IPS-15b (cell line): ENCODE results near the gene CLOCK.

Source experiments
- H3K27me3 ChIP-seq: one replicate; pipeline ENCODE4 v1.6.1; 2013; ENCODE audit warnings: low read length; ENCODE audit not compliant: control insufficient read depth, insufficient read depth
- H3K36me3 ChIP-seq: one replicate; pipeline ENCODE4 v1.6.1; 2013; ENCODE audit warnings: low read length; ENCODE audit not compliant: control insufficient read depth, insufficient read depth
- H3K4me1 ChIP-seq: one replicate; pipeline ENCODE4 v1.6.1; 2013; ENCODE audit warnings: mild to moderate bottlenecking, low read length; ENCODE audit not compliant: control insufficient read depth, insufficient read depth
- H3K4me3 ChIP-seq: one replicate; pipeline ENCODE4 v1.5.1; 2013; ENCODE audit warnings: low read depth, low read length
- H3K9ac ChIP-seq: one replicate; pipeline ENCODE4 v1.6.1; 2013; ENCODE audit warnings: low read depth, mild to moderate bottlenecking, low read length
- H3K9me3 ChIP-seq: one replicate; pipeline ENCODE4 v1.6.1; 2013; ENCODE audit warnings: mild to moderate bottlenecking, low read length; ENCODE audit not compliant: control insufficient read depth, insufficient read depth

Gene CLOCK

DNA sequence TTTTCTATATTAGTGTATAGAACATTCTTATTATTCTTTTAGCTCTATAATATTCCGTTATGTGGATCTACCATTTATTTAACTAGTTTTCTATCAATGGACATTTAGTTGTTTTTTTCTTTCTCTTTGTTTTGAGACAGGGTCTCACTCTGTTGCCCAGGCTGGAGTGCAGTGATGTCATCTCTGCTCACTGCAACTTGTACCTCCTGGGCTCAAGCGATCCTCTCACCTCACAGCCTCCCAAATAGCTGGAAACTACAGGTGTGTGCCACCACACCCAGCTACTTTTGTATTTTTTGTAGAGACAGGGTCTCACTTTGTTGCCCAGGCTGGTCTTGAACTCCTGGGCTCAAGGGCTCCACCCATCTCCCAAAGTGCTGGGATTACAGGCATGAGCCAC is 140.2 kb downstream of the CLOCK start:
- Histone ChIP-seq H3K27me3 (no peaks in the 10 kb centered on the region), H3K4me3 (no peak overlapping the region), H3K9me3 (no peaks in the 10 kb centered on the region), H3K36me3 (peaks cover 1% of the 10 kb centered on the region), H3K9ac (no peak overlapping the region), H3K4me1 (peaks cover 4% of the 10 kb centered on the region)

DNA sequence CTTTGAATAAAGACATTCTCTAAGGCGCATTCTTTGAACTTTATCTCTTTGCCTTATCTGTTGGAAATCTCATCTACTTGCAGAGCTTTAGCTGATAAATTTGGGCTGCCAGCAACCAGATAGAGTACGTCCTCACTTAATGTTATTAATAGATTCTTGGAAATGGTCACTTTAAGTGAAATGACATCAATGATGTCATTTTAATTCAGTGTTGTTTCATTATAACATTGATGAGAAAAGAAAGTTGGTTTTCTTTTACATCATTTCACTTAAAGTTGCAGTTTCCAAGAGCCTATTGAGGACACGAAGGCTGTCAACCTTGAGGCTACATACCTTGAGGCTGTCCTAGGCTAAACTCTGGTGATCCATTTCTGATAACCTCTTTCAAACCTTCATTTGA is 141.6 kb downstream of the CLOCK start:
- Histone ChIP-seq H3K9ac (no peak overlapping the region), H3K4me3 (no peak overlapping the region), H3K4me1 (peaks cover 4% of the 10 kb centered on the region), H3K36me3 (no peaks in the 10 kb centered on the region), H3K9me3 (no peaks in the 10 kb centered on the region), H3K27me3 (no peaks in the 10 kb centered on the region)

DNA sequence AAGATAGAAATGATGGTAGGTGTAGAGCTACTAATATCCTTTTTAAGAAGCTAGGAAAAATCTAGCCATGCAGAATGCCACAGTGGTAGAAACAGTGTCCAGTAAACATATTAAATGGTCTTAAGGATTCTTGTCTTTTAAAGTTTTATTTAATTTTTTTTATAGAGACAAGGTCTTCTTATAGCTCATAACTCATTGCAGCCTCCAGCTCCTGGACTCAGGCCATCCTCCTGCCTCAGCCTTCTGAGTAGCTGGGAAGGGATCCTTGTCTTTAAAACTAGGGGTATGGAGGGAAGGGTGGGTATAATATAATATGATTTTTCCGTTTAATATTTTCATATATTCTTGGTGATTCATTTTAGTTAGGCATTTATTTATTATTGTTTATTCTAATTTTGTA is 147.1 kb downstream of the CLOCK start:
- H3K4me1 ChIP-seq: peaks cover 4% of the 10 kb centered on the region
- no peak overlapping the region for H3K9ac ChIP-seq
- peak overlapping the region; percentile 98 for H3K4me3 ChIP-seq
- no peaks in the 10 kb centered on the region for H3K9me3 ChIP-seq
- H3K27me3 ChIP-seq: no peaks in the 10 kb centered on the region
- peaks cover 2% of the 10 kb centered on the region for H3K36me3 ChIP-seq

DNA sequence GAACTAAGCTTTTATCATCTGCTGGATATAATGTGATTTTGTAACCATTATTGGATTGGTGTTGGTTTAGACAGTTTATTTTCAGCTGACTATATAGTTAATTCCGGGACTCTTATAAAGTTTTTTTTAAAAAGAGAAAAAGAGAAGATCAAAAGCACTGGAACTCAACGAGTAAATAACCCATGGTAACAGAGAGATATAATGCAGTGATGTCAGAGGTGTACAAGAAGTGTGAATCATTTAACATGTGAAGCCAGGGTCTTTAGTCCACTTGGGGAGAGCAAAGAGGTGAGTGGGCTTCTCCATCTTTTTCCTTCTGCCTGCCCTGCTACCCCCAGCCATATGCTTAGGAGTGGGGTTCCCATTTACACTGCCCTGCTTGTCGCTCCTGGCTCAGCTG is 147.7 kb downstream of the CLOCK start:
- Histone ChIP-seq H3K27me3 (no peaks in the 10 kb centered on the region), H3K4me3 (peak overlapping the region; percentile 98), H3K9me3 (no peaks in the 10 kb centered on the region), H3K9ac (no peak overlapping the region), H3K36me3 (peaks cover 2% of the 10 kb centered on the region), H3K4me1 (peaks cover 4% of the 10 kb centered on the region)

DNA sequence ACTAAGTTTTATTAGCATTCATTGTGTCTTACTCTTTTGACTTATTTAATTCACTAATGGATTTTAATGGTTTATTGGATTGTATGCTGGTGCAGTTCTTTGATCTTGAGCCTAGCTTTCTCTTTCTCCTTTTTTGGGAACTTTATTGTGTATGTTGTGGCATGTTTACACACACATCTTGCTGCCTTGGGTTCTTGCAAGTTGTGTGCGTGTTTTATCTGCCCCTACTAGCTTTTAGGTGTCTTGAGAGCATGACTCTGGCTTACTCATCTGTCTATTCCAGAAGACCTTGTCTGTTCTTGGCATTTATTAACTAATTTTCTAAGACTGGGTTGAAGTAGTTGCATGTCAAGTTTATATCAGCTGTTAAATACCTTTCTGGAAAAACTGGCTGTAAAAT is 148.2 kb downstream of the CLOCK start:
- Histone ChIP-seq H3K4me3 (peak overlapping the region; percentile 98), H3K27me3 (no peaks in the 10 kb centered on the region), H3K9ac (peak overlapping the region; percentile 82), H3K36me3 (peaks cover 2% of the 10 kb centered on the region), H3K9me3 (no peaks in the 10 kb centered on the region), H3K4me1 (peaks cover 4% of the 10 kb centered on the region)

DNA sequence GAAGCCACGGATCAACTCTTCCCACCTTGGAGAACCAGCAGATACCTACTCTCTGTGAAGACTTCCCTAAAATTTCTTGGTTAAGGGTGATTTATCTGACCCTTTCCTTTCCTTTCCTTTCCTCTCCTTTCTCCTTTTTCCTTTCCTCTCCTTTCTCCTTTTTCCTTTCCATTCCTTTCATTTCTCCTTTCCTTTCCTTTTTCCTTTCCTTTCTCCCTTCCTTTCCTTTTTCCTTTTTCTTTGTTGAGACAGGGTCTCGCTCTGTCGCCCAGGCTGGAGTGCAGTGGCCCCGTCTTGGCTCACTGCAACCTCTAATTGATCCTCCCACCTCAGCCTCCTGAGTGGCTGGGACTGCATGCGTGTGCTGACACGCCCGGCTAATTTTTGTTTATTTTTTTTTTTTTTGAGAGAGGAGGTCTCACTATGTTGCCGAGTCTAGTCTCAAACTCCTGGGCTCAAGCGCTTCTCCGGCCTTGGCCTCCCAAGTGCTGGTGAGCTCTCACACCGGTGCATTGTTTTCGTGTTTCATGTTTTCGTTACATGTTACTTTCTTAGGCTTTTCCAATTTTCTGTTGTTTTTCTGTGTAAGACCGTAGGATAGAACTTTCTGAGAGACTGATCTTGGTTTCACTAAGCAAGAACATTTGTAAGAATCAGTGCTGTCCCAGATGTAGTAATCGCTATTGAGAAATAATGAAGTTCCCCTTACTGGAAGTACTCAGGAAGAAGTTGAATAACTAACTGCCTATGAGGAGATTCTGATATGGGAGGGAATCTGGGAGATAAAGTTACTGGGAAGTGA is 149.0 kb downstream of the CLOCK start:
- peak overlapping the region; percentile 82 for H3K9ac ChIP-seq
- H3K4me1 ChIP-seq: peaks cover 4% of the 10 kb centered on the region
- peaks cover 2% of the 10 kb centered on the region for H3K36me3 ChIP-seq
- no peaks in the 10 kb centered on the region for H3K27me3 ChIP-seq
- H3K9me3 ChIP-seq: no peaks in the 10 kb centered on the region
- H3K4me3 ChIP-seq: peak overlapping the region; percentile 98

DNA sequence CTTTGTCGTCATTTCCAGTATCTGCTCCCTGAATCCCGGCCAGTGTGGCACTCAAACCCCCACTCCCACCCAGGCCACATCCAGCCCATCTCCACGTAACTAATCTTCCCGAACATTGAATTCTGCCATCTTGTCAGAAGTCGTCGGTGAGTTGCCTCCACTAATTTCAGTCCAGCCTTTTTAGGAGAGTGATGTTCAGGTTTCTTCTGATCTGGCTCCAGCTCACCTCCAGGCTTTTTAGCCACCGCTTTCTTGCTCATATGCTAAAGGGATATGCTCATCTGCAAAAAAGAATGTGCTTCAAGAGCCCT is 149.6 kb downstream of the CLOCK start:
- Histone ChIP-seq H3K4me3 (peak overlapping the region; percentile 98), H3K36me3 (peaks cover 2% of the 10 kb centered on the region), H3K9ac (peak overlapping the region; percentile 82), H3K4me1 (peaks cover 4% of the 10 kb centered on the region), H3K9me3 (no peaks in the 10 kb centered on the region), H3K27me3 (no peaks in the 10 kb centered on the region)

DNA sequence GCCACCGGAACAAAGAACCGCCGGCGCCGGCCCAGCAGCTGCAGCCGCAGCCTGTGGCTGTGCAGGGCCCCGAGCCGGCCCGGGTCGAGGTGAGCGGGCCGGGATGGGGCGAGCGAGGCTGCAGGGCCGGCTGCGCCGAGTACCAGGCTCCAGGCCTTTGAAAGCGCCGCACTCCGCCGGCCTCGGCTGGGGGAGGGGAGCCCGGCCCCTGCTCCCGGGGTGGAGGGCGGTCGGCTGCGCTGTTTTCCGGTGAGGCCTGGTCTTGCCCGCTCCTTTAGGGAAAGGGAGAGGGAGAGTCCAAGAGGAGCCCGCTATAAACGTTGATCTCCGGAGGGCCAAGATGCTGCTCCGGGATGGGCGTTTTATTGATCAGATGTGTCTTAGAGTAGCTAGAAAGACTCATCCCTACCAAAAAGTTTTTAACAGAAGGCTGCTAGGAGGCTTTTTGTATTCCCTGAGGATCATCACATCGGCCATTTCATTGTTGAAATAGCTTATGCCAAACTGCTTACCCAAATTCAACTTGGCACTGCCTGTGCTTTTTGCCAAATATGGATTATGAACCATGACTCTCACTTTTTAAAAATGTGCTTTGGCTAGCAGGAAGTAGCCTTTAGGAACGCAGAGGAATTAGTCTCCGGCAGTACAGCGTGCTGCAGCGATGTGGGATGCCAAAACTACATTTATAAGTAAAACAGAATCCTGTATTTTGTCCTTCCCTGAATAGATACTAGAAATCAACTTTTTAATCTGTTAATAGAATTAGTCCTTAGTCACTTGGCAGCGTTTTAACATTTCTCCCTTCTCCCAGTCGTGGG is 150.2 kb downstream of the CLOCK start:
- peak overlapping the region; percentile 98 for H3K4me3 ChIP-seq
- peaks cover 2% of the 10 kb centered on the region for H3K36me3 ChIP-seq
- peak overlapping the region; percentile 82 for H3K9ac ChIP-seq
- peaks cover 4% of the 10 kb centered on the region for H3K4me1 ChIP-seq
- H3K9me3 ChIP-seq: no peaks in the 10 kb centered on the region
- no peaks in the 10 kb centered on the region for H3K27me3 ChIP-seq

DNA sequence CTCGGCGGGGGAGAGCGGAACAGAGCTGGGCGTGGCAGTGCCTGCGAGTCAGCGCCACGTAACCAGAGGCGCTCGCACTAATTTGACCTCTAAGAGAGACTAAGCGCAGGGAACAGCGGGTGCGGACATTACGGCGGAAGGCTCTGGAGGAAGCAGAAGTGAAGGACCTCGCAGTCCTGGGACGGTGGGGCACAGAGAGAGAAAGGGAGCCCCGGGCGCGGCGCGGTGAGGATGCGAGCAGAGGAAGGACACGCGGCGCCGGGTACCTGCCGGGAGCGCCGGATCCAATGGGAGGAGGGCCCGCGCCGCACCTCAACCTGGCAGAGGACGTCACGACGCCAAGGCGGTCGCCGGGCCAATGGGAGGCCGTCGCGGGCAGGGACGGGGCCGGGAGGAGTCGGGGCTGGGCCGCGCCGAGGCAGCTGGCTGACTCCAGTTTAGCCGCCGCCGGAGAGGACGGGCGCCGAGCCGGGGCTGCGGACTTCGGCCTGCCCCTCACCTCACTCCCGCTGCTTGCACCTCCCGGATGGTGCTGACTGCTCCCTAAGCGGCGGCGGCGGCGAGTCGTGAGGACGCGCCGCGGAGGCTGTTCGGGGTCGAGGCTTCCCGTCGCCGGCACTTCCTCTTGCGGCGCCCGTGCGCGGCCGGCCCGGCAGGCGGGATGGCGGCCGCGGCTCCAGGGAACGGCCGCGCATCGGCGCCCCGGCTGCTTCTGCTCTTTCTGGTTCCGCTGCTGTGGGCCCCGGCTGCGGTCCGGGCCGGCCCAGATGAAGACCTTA is 151.0 kb downstream of the CLOCK start, which contains the start of gene TMEM165:
Gene TMEM165, plus strand, starts transcription at position 429 of the 779 bp plus-strand sequence. Its CDS starts 233 bp downstream, at position 662.
- H3K4me1 ChIP-seq: peaks cover 4% of the 10 kb centered on the region
- no peaks in the 10 kb centered on the region for H3K9me3 ChIP-seq
- H3K36me3 ChIP-seq: peaks cover 2% of the 10 kb centered on the region
- H3K27me3 ChIP-seq: no peaks in the 10 kb centered on the region
- peak within 1 kb of the TSS; percentile 82 for H3K9ac ChIP-seq
- H3K4me3 ChIP-seq: peak within 1 kb of the TSS; percentile 98

DNA sequence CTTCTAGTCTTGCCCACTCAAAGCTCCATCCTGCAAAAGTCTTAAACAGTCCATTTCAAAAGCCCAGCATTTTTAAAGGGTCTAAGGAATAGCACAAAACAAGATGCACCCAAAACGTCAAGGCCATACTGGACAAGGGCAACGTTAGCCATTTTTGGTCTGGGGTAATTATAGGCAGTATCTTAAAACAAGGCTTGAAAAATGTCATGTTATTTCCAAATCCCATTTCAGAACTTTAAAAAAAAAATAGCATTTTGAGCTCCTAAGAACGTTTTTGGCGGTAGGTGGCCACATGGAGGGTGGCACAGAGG is 151.5 kb downstream of the CLOCK start:
- H3K27me3 ChIP-seq: no peaks in the 10 kb centered on the region
- no peaks in the 10 kb centered on the region for H3K9me3 ChIP-seq
- peaks cover 4% of the 10 kb centered on the region for H3K4me1 ChIP-seq
- H3K4me3 ChIP-seq: peak overlapping the region; percentile 87
- H3K36me3 ChIP-seq: peaks cover 2% of the 10 kb centered on the region
- H3K9ac ChIP-seq: peak overlapping the region; percentile 58

DNA sequence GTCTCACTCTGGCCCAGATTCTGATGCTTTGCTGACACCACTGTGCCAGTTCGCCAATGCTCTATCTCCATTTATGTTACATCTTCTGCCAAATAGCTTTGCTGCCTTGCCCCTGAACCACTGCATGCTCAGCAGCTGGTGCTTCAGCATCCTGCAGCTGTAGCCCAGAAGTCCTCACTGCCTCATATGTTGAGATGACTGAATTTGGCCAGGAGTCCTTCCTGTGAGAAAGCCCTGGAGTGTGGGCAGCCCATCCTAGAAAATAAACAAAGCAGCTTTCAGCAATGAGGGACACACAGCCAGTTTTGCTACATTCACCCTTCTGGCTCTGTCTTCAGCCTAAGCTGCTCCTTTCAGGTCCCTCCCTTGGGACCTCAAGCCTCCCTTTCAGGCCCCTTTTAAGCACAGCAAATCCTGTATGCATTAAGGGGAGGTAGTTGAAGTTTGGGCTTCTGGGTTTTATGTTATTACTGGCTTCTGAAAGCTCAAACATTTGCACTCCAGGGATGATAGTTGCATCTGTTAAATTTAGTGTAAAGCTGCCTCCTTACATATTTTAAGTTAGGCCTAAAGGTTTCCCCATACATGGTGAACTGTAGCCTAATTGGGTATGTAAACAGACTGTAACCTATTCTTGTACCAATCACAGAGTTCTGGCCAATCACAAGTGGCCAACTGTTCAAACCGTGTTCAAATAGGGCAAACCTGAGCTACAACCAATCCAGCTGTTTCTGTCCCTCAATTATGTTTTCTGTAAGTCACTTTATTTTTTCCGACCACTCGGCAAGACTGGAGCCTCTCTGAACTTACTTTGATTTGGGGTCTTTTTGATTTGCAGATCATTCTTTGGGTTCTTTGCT is 153.0 kb downstream of the CLOCK start:
- Histone ChIP-seq H3K4me3 (no peak overlapping the region), H3K9ac (no peak overlapping the region), H3K27me3 (no peaks in the 10 kb centered on the region)

More for the DNA sequence above, 153.0 kb downstream of the CLOCK start:
- H3K9me3 ChIP-seq: no peaks in the 10 kb centered on the region
- peaks cover 2% of the 10 kb centered on the region for H3K36me3 ChIP-seq
- peaks cover 4% of the 10 kb centered on the region for H3K4me1 ChIP-seq
